Activated naive CD8-positive, alpha-beta T cell treated with anti-CD3 and anti-CD28 coated beads, Interleukin-2, amount 10 ng/mL, durations not matched to agents 7 days and 5 days (primary cell): ENCODE data around the gene ECD. TPM values are rescaled to one million over a fixed set of nuclear protein-coding genes. Genes with fewer than 3 reads are reported as not detected.
"Not testable (repeated sequence)": the region's sequence is repeated elsewhere in the genome, so short reads cannot be mapped to it uniquely, and the experiment has no call there.

Experiments used
- ATAC-seq: fragments of 150-1000 bp; cut with Tn5 transposase; one replicate; pipeline ENCODE4 v1.10.0; 2021; ENCODE audit warnings: low read depth, moderate library complexity
- POLR2A ChIA-PET: fragments of 350-600 bp; sonication (Branson Sonifier 250); formaldehyde crosslinking; loops from one replicate; lab custom pipeline; 2021; ENCODE audit warnings: antibody characterized with exemption; lab: Charles Lee
- DNase-seq: peaks from one replicate; pipeline ENCODE4 v3.0.0; 2021
- H3K27ac Mint-ChIP-seq: one replicate; pipeline ENCODE4 v1.8.0; 2022; ENCODE audit warnings: mild to moderate bottlenecking, mixed read lengths
- H3K27me3 Mint-ChIP-seq: one replicate; pipeline ENCODE4 v1.8.0; 2022; ENCODE audit warnings: mild to moderate bottlenecking, moderate library complexity, mixed read lengths
- H3K36me3 Mint-ChIP-seq: one replicate; pipeline ENCODE4 v1.8.0; 2021; ENCODE audit warnings: mild to moderate bottlenecking, mixed read lengths
- H3K4me1 Mint-ChIP-seq: one replicate; pipeline ENCODE4 v1.8.0; 2021; ENCODE audit warnings: mixed read lengths
- H3K4me3 Mint-ChIP-seq: one replicate; pipeline ENCODE4 v1.8.0; 2022; ENCODE audit warnings: mild to moderate bottlenecking, moderate library complexity, mixed read lengths
- H3K9me3 Mint-ChIP-seq: one replicate; pipeline ENCODE4 v1.8.0; 2021; ENCODE audit warnings: mixed read lengths
- total RNA-seq, 2 experiments: library from RNA; stranded (reverse); gene quantifications; one replicate each; pipeline ENCODE4 v1.2.3, GENCODE V29; 2021

The ECD gene
- total RNA-seq, 2 experiments from 2014 or later, result 30.1 to 31.7 TPM

GRCh38 chr10:73174148-73174925 lies 6.5 kb upstream of the ECD start:
- POLR2A ChIA-PET, result interaction anchor here (1.3 kb wide), 1 partner anchor 72 kb away, joined by 3 read pairs; the partner anchor contains the start of gene DNAJC9

GRCh38 chr10:73172867-73173266 lies 5.1 kb upstream of the ECD start:
- H3K4me3 Mint-ChIP-seq, result no peak overlapping the region

More at GRCh38 chr10:73174148-73174925, 6.5 kb upstream of the ECD start:
- H3K27ac Mint-ChIP-seq, result no peak overlapping the region
- DNase-seq (no peak), ATAC-seq (no peak)
- H3K4me1 Mint-ChIP-seq, result peaks cover 2% of the 10 kb centered on the region
- H3K27me3 Mint-ChIP-seq, result no peaks in the 10 kb centered on the region
- H3K4me3 Mint-ChIP-seq, result no peak overlapping the region
- H3K9me3 Mint-ChIP-seq, result no peaks in the 10 kb centered on the region
- peaks cover 5% of the 10 kb centered on the region for H3K36me3 Mint-ChIP-seq

DNA sequence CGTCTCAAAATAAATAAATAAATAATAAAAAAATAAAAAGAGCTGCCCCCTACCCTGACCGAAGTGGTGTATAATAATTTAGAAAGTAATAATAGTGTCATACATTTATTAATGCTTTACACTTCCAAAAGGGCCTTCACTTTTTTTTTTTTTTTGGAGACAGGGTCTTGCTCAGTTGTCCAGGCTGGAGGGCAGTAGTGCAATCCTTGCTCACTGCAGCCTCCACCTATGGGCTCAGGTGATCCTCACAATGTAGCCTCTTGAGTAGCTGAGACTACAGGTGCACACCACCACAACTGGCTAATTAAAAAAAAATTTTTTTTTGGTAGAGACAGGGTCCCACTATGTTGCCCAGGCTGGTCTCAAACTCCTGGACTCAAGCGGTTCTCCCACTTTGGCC lies 1.5 kb upstream of the ECD start:
- POLR2A ChIA-PET, result interaction anchor here (1.3 to 2.4 kb wide), 2 partner anchors 74 to 78 kb away, joined by 13 read pairs; partner anchors contain the start of gene DNAJC9
- Mint-ChIP-seq H3K27me3 (no peaks in the 10 kb centered on the region), H3K9me3 (no peaks in the 10 kb centered on the region), H3K27ac (no peak overlapping the region), H3K4me3 (peak overlapping the region; percentile 45), H3K4me1 (peaks cover 23% of the 10 kb centered on the region), H3K36me3 (peaks cover 11% of the 10 kb centered on the region)
- ATAC-seq (no peak), DNase-seq (no peak)

More at GRCh38 chr10:73172867-73173266, 5.1 kb upstream of the ECD start:
- no peaks in the 10 kb centered on the region for H3K27me3 Mint-ChIP-seq
- H3K4me1 Mint-ChIP-seq, result peaks cover 6% of the 10 kb centered on the region
- H3K27ac Mint-ChIP-seq, result no peak overlapping the region
- POLR2A ChIA-PET, result no interaction called here
- no peaks in the 10 kb centered on the region for H3K9me3 Mint-ChIP-seq
- peaks cover 6% of the 10 kb centered on the region for H3K36me3 Mint-ChIP-seq
- ATAC-seq (no peak), DNase-seq (no peak)

DNA sequence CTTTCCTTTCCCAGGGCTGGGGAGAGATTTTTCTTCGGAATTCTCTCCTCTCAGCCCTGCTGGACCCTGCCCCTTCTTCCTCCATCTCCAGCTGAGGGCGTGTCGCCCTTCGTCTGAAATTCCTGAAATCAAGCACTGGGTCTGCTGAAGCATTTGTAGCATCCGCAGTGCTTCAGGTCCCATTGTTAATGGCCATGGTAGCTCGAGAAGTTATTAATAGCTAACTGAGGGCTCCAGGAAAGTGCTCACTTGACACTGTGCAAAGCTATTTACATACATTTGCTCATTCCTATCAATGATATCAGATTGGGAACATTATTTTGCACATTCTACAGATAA lies 626 bp upstream of the ECD start:
- peaks cover 27% of the 10 kb centered on the region for H3K4me1 Mint-ChIP-seq
- peak overlapping the region; percentile 99 for H3K4me3 Mint-ChIP-seq
- H3K36me3 Mint-ChIP-seq, result peaks cover 14% of the 10 kb centered on the region
- H3K27ac Mint-ChIP-seq, result peak overlapping the region; percentile 100
- ATAC-seq, result peak; percentile 10
- no peaks in the 10 kb centered on the region for H3K27me3 Mint-ChIP-seq
- DNase-seq, result no peak
- H3K9me3 Mint-ChIP-seq, result no peaks in the 10 kb centered on the region
- POLR2A ChIA-PET, result interaction anchor here (0.6 to 2.4 kb wide), 13 partner anchors 9 to 789 kb away, joined by 3 to 13 read pairs (median 3); partner anchors contain the start of genes DNAJC9 and P4HA1

GRCh38 chr10:73167458-73167782 lies 388 bp downstream of the ECD start:
- DNase-seq (no peak), ATAC-seq (no peak)
- Mint-ChIP-seq H3K27me3 (no peaks in the 10 kb centered on the region), H3K36me3 (peaks cover 16% of the 10 kb centered on the region), H3K9me3 (no peaks in the 10 kb centered on the region), H3K27ac (peak overlapping the region; percentile 100), H3K4me1 (peaks cover 30% of the 10 kb centered on the region), H3K4me3 (peak overlapping the region; percentile 99)
- POLR2A ChIA-PET, result interaction anchor here (0.6 to 2.4 kb wide), 4 partner anchors 72 to 1849 kb away, joined by 3 to 13 read pairs (median 4); partner anchors contain the start of gene DNAJC9

GRCh38 chr10:73166972-73167371 lies 836 bp downstream of the ECD start:
- no peak for DNase-seq
- Mint-ChIP-seq H3K4me1 (peaks cover 33% of the 10 kb centered on the region), H3K4me3 (peak overlapping the region; percentile 99), H3K27me3 (no peaks in the 10 kb centered on the region), H3K36me3 (peaks cover 19% of the 10 kb centered on the region), H3K27ac (peak overlapping the region; percentile 100), H3K9me3 (no peaks in the 10 kb centered on the region)
- no peak for ATAC-seq
- POLR2A ChIA-PET, result interaction anchor here (0.6 to 1.8 kb wide), 2 partner anchors 71 to 1849 kb away, joined by 3 to 6 read pairs; no protein-coding TSS in a partner anchor

- Mint-ChIP-seq H3K9me3 (no peaks in the 10 kb centered on the region), H3K4me3 (no peak overlapping the region), H3K27ac (no peak overlapping the region), H3K4me1 (peaks cover 47% of the 10 kb centered on the region), H3K36me3 (peaks cover 30% of the 10 kb centered on the region), H3K27me3 (no peaks in the 10 kb centered on the region)
- ATAC-seq (no peak), DNase-seq (no peak)
- POLR2A ChIA-PET, result interaction anchor here (0.5 to 1.1 kb wide), 2 partner anchors 33 to 67 kb away, joined by 3 read pairs; no protein-coding TSS in a partner anchor
Observed at GRCh38 chr10:73163096-73163495, 4.7 kb downstream of the ECD start.

GRCh38 chr10:73161662-73162061 lies 6.1 kb downstream of the ECD start:
- ATAC-seq (no peak), DNase-seq (no peak)
- peaks cover 40% of the 10 kb centered on the region for H3K4me1 Mint-ChIP-seq
- no peak overlapping the region for H3K4me3 Mint-ChIP-seq
- POLR2A ChIA-PET, result interaction anchor here (1.5 kb wide), 1 partner anchor 65 kb away, joined by 3 read pairs; the partner anchor contains the start of gene P4HA1
- H3K36me3 Mint-ChIP-seq, result peaks cover 28% of the 10 kb centered on the region
- H3K27ac Mint-ChIP-seq, result no peak overlapping the region
- no peaks in the 10 kb centered on the region for H3K27me3 Mint-ChIP-seq
- H3K9me3 Mint-ChIP-seq, result no peaks in the 10 kb centered on the region

DNA sequence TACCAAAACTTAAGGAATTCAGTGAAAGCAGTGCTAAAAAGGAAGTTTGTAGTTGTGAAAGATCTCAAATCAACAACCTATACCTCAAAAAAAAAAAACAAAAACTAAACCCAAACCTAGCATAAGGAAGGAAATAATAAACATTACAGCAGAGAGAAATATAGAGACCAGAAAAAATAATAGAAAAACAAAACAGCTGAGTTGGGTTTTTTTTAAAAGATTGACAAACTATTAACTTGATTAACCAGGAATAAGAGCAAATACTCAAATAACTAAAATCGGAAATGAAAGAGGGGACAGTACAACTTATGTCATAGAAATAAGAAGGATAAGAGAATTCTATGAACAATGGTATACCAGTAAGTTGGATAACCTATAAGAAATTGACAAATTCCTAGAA lies 6.7 kb downstream of the ECD start:
- Mint-ChIP-seq H3K36me3 (peaks cover 27% of the 10 kb centered on the region), H3K27me3 (no peaks in the 10 kb centered on the region), H3K27ac (no peak overlapping the region), H3K4me3 (no peak overlapping the region), H3K9me3 (no peaks in the 10 kb centered on the region), H3K4me1 (peaks cover 35% of the 10 kb centered on the region)
- no peak for ATAC-seq
- no peak for DNase-seq
- POLR2A ChIA-PET, result interaction anchor here (1.5 kb wide), 1 partner anchor 64 kb away, joined by 3 read pairs; the partner anchor contains the start of gene P4HA1

GRCh38 chr10:73159038-73159648 lies 8.7 kb downstream of the ECD start:
- POLR2A ChIA-PET, result interaction anchor here (0.7 to 1.5 kb wide), 3 partner anchors 62 to 627 kb away, joined by 3 to 5 read pairs (median 5); partner anchors contain the start of genes DNAJC9 and P4HA1
- ATAC-seq (no peak), DNase-seq (peak; percentile 47)
- H3K27me3 Mint-ChIP-seq, result no peaks in the 10 kb centered on the region
- peaks cover 24% of the 10 kb centered on the region for H3K36me3 Mint-ChIP-seq
- H3K9me3 Mint-ChIP-seq, result no peaks in the 10 kb centered on the region
- no peak overlapping the region for H3K27ac Mint-ChIP-seq
- no peak overlapping the region for H3K4me3 Mint-ChIP-seq
- peaks cover 29% of the 10 kb centered on the region for H3K4me1 Mint-ChIP-seq

DNA sequence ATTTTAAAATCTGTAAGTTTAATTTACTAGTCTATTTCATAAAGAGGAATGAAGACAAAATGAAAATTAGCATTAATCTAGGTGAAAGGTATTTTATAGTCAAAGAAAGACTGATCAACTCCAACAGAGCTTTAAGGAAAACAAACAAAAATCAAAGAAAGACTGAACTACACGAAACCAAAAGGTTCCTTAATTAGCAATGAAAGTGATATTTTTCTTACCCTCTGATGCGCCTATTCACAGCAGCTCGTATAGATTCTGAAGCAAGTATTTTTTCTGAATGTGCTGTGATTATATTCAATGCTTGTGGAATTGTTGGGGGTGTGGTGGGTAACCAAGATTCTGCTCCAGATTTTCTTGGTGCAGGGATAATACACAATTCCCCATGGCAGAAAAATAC lies 11.8 kb downstream of the ECD start:
- H3K27me3 Mint-ChIP-seq, result no peaks in the 10 kb centered on the region
- no peak overlapping the region for H3K4me3 Mint-ChIP-seq
- H3K36me3 Mint-ChIP-seq, result peaks cover 24% of the 10 kb centered on the region
- no peak for ATAC-seq
- POLR2A ChIA-PET, result interaction anchor here (0.7 to 0.9 kb wide), 2 partner anchors 12 to 82 kb away, joined by 3 read pairs; no protein-coding TSS in a partner anchor
- no peak for DNase-seq
- H3K4me1 Mint-ChIP-seq, result peaks cover 9% of the 10 kb centered on the region
- H3K27ac Mint-ChIP-seq, result no peak overlapping the region
- H3K9me3 Mint-ChIP-seq, result no peaks in the 10 kb centered on the region

DNA sequence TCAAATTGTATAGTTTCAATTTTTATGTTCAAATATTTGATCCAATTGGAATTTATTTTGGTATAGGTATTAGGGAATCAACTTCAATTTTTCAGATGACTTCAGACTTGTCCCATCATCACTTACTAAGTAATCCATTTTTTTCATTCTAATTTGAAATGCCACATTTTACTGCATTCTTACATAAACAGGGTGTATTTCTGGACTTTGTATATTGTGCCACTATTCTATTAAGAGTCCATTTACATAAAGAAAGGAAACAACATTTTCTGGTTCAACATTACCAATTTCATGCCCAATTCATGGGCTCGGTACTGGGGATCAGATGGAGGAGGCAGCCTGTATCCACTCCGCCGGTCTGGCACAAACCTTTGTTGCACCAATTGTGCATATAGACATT lies 15.8 kb downstream of the ECD start:
- DNase-seq (no peak), ATAC-seq (no peak)
- Mint-ChIP-seq H3K4me1 (peaks cover 3% of the 10 kb centered on the region), H3K27me3 (no peaks in the 10 kb centered on the region), H3K4me3 (no peak overlapping the region), H3K27ac (no peak overlapping the region), H3K9me3 (no peaks in the 10 kb centered on the region), H3K36me3 (peaks cover 34% of the 10 kb centered on the region)
- POLR2A ChIA-PET, result no interaction called here

DNA sequence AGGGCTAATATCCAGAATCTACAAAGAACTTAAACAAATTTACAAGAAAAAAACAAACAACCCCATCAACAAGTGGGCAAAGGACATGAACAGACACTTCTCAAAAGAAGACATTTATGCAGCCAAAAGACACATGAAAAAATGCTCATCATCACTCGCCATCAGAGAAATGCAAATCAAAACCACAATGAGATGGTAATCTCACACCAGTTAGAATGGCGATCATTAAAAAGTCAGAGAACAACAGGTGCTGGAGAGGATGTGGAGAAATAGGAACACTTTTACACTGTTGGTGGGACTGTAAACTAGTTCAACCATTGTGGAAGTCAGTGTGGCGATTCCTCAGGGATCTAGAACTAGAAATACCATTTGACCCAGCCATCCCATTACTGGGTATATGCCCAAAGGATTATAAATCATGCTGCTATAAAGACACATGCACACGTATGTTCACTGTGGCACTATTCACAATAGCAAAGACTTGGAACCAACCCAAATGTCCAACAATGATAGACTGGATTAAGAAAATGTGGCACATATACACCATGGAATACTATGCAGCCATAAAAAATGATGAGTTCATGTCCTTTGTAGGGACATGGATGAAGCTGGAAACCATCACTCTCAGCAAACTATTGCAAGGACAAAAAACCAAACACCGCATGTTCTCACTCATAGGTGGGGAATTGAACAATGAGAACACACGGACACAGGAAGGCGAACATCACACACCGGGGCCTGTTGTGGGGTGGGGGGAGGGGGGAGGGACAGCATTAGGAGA lies 17.0 kb downstream of the ECD start:
- POLR2A ChIA-PET, H3K4me3 Mint-ChIP-seq, H3K4me1 Mint-ChIP-seq, DNase-seq, ATAC-seq, H3K27ac Mint-ChIP-seq, H3K27me3 Mint-ChIP-seq, H3K9me3 Mint-ChIP-seq: not testable (repeated sequence)
- H3K36me3 Mint-ChIP-seq, result peaks cover 36% of the 10 kb centered on the region
